BJ (cell line): ENCODE data around the gene PPIA. TPM values are rescaled to one million over a fixed set of nuclear protein-coding genes. Genes with fewer than 3 reads are reported as not detected.

Source experiments
- CTCF ChIA-PET: fragments of 350-600 bp; formaldehyde crosslinking; extraction: SDS; loops from one replicate; lab custom pipeline; 2021; ENCODE audit warnings: antibody characterized with exemption, inconsistent platforms; lab: Yijun Ruan, JAX
- POLR2A ChIA-PET: fragments of 300-600 bp; sonication (Branson Sonifier 250); formaldehyde crosslinking; extraction: SDS; loops from one replicate; lab custom pipeline; 2021; ENCODE audit warnings: antibody characterized with exemption; lab: Charles Lee
- DNase-seq: peaks from one replicate; pipeline ENCODE4 v3.0.0-alpha.2; 2011; ENCODE audit warnings: low read depth
- H3K27me3 ChIP-seq: 2 replicates; pipeline ENCODE4 v1.6.0; 2011; ENCODE audit warnings: low read length; ENCODE audit not compliant: control insufficient read depth, insufficient read depth
- H3K36me3 ChIP-seq: 2 replicates; pipeline ENCODE4 v1.5.1; 2011; ENCODE audit warnings: low read length; ENCODE audit not compliant: control insufficient read depth, insufficient read depth
- H3K4me3 ChIP-seq: 2 replicates; pipeline ENCODE4 v1.5.1; 2011; ENCODE audit warnings: low read depth, mild to moderate bottlenecking, control low read depth, low read length
- CTCF ChIP-seq: IDR thresholded peaks from 2 replicates; pipeline ENCODE4 v1.5.1; 2011; ENCODE audit warnings: low read depth, mild to moderate bottlenecking, control low read depth, inconsistent platforms, low read length, moderate library complexity; ENCODE audit not compliant: insufficient read depth
- polyA plus RNA-seq: library from polyadenylated mRNA; depleted of rRNA; stranded (reverse); fragments of >200 nt; gene quantifications from 2 replicates; pipeline ENCODE4 v1.2.3, GENCODE V29; 2011

Gene PPIA
- polyA plus RNA-seq, 1 experiment = 3,555 TPM

GRCh38 chr7:44755698-44756627 is 40.5 kb upstream of the PPIA start:
- peaks cover 17% of the 10 kb centered on the region for H3K36me3 ChIP-seq
- DNase-seq = no peak
- CTCF ChIA-PET = no interaction called here

GRCh38 chr7:44756904-44757303 is 39.6 kb upstream of the PPIA start:
- TF ChIP-seq CTCF = no peak

More at GRCh38 chr7:44755698-44756627, 40.5 kb upstream of the PPIA start:
- TF ChIP-seq CTCF = no peak
- POLR2A ChIA-PET = no interaction called here
- no peaks in the 10 kb centered on the region for H3K27me3 ChIP-seq
- H3K4me3 ChIP-seq = no peak overlapping the region

GRCh38 chr7:44757311-44757710 is 39.2 kb upstream of the PPIA start:
- DNase-seq = no peak
- POLR2A ChIA-PET = no interaction called here
- Histone ChIP-seq H3K36me3 (peaks cover 24% of the 10 kb centered on the region), H3K4me3 (no peak overlapping the region), H3K27me3 (no peaks in the 10 kb centered on the region)
- CTCF ChIA-PET = no interaction called here
- TF ChIP-seq CTCF = no peak

More at GRCh38 chr7:44756904-44757303, 39.6 kb upstream of the PPIA start:
- ChIA-PET POLR2A (no interaction called here), CTCF (no interaction called here)
- Histone ChIP-seq H3K4me3 (no peak overlapping the region), H3K36me3 (peaks cover 23% of the 10 kb centered on the region), H3K27me3 (no peaks in the 10 kb centered on the region)
- no peak for DNase-seq

GRCh38 chr7:44757739-44758138 is 38.7 kb upstream of the PPIA start:
- DNase-seq = no peak
- H3K4me3 ChIP-seq = no peak overlapping the region
- peaks cover 27% of the 10 kb centered on the region for H3K36me3 ChIP-seq
- no peaks in the 10 kb centered on the region for H3K27me3 ChIP-seq
- no peak for TF ChIP-seq CTCF
- POLR2A ChIA-PET = no interaction called here
- CTCF ChIA-PET = no interaction called here

- no peak for DNase-seq
- ChIA-PET POLR2A (no interaction called here), CTCF (no interaction called here)
- TF ChIP-seq CTCF = no peak
- Histone ChIP-seq H3K27me3 (no peaks in the 10 kb centered on the region), H3K4me3 (no peak overlapping the region), H3K36me3 (peaks cover 39% of the 10 kb centered on the region)
These were observed 37.2 kb upstream of the PPIA start for GRCh38 chr7:44759246-44759645.
